Measurements from ENCODE around the gene NEAT1. TPM values are rescaled to one million over a fixed set of nuclear protein-coding genes. Genes with fewer than 3 reads are reported as not detected.

The NEAT1 gene
- total and polyA plus RNA-seq, 9 of the 15 experiments (the other 6 are each of a cell fraction or from before 2014, with no cell fraction given): 20.1 to 389 (median 62.8) TPM

DNA sequence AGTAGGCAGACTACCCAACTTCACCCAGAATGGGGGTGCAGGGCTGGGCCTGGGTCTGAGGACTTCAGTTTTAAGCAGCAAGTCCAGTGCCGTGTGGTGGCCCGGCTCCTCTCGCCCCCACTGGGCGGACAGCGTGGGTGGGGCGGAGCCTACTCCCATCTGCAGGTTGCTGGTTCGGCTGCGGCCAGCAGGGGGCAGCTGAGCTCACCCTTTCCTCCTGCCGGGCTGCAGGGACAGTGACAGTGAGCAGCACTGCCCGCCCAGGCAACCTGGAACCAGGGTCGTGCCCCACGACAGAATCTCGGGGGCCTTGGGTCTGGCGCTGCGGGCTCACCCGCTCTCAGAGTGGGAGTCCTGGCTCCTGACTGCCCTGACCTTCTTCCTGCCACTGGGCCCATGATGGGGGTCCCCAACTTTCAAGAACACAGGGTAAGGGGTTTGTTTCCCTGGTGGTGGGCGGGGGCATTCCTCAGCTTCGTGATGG, 6.2 kb upstream of the NEAT1 start (continued):
- TF ChIP-seq ZNF79 (CRISPR knock-in tag; IDR thresholded peaks at IDR 0.05; ENCODE audit: low read depth) (no peak), KLF10 (CRISPR knock-in tag; IDR thresholded peaks at IDR 0.05) (no peak), SMAD4 (CRISPR knock-in tag; conservative IDR thresholded peaks at IDR 0.05) (peak; percentile 86), FIP1L1 (IDR thresholded peaks at IDR 0.05; ENCODE audit: low read depth, low read length, poor library complexity, severe bottlenecking) (peak; percentile 52), FOXP1 (CRISPR knock-in tag; IDR thresholded peaks at IDR 0.05) (0 out of 2 replicates have a peak, but pooled peaks have one; percentile 40), CBX5 (IDR thresholded peaks at IDR 0.05; ENCODE audit: borderline replicate concordance, low read depth) (0 out of 2 replicates have a peak, but pooled peaks have one; percentile 23), CCNT2 (IDR thresholded peaks at IDR 0.05; ENCODE audit: borderline replicate concordance, extremely low read depth, insufficient read length, low read depth, low read length) (peak; percentile 31), ZBTB17 (CRISPR knock-in tag; IDR thresholded peaks at IDR 0.05) (peak; percentile 67), HNRNPL (IDR thresholded peaks at IDR 0.05; ENCODE audit: low read depth, low read length) (peak; percentile 68; the same call in 1 of the 2 replicates), KLF16 (IDR thresholded peaks at IDR 0.05) (0 out of 2 replicates have a peak, but pooled peaks have one; percentile 2), RBM22 (IDR thresholded peaks at IDR 0.05; ENCODE audit: low read depth, low read length, poor library complexity, severe bottlenecking) (peak; percentile 62), GATAD2A (IDR thresholded peaks at IDR 0.05) (peak; percentile 84; the same call in 1 of the 2 replicates), KDM4B (IDR thresholded peaks at IDR 0.05; ENCODE audit: borderline replicate concordance in 2 of 2, low read depth in 1 of 2) (peak in 1 of 2 experiments; percentile 81; a peak in 1 of 4 replicates), NBN (IDR thresholded peaks at IDR 0.05; ENCODE audit: low read depth) (0 out of 2 replicates have a peak, but pooled peaks have one; percentile 44), SAFB (IDR thresholded peaks at IDR 0.05; ENCODE audit: borderline replicate concordance, low read depth, low read length) (0 out of 2 replicates have a peak, but pooled peaks have one; percentile 39), ZNF583 (CRISPR knock-in tag; IDR thresholded peaks at IDR 0.05) (peak; percentile 91), CC2D1A (IDR thresholded peaks at IDR 0.05) (peak; percentile 74)
- TF ChIP-seq, protein P1, sequence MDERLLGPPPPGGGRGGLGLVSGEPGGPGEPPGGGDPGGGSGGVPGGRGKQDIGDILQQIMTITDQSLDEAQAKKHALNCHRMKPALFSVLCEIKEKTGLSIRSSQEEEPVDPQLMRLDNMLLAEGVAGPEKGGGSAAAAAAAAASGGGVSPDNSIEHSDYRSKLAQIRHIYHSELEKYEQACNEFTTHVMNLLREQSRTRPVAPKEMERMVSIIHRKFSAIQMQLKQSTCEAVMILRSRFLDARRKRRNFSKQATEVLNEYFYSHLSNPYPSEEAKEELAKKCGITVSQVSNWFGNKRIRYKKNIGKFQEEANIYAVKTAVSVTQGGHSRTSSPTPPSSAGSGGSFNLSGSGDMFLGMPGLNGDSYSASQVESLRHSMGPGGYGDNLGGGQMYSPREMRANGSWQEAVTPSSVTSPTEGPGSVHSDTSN (CRISPR knock-in tag; IDR thresholded peaks at IDR 0.05; ENCODE audit: low read depth): no peak
- TF ChIP-seq, protein P1 (tag; conservative IDR thresholded peaks at IDR 0.05; ENCODE audit: low read depth): no peak
- TF ChIP-seq, protein P2, sequence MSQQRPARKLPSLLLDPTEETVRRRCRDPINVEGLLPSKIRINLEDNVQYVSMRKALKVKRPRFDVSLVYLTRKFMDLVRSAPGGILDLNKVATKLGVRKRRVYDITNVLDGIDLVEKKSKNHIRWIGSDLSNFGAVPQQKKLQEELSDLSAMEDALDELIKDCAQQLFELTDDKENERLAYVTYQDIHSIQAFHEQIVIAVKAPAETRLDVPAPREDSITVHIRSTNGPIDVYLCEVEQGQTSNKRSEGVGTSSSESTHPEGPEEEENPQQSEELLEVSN (IDR thresholded peaks at IDR 0.05; ENCODE audit: borderline replicate concordance in 1 of 2, extremely low read depth in 1 of 2, insufficient read depth in 1 of 2, insufficient read length in 1 of 2, low read depth in 1 of 2, low read length in 1 of 2, poor library complexity in 1 of 2, severe bottlenecking in 1 of 2): peak in 1 of 2 experiments; percentile 19
- TF ChIP-seq, protein P3, sequence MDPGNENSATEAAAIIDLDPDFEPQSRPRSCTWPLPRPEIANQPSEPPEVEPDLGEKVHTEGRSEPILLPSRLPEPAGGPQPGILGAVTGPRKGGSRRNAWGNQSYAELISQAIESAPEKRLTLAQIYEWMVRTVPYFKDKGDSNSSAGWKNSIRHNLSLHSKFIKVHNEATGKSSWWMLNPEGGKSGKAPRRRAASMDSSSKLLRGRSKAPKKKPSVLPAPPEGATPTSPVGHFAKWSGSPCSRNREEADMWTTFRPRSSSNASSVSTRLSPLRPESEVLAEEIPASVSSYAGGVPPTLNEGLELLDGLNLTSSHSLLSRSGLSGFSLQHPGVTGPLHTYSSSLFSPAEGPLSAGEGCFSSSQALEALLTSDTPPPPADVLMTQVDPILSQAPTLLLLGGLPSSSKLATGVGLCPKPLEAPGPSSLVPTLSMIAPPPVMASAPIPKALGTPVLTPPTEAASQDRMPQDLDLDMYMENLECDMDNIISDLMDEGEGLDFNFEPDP (CRISPR knock-in tag; IDR thresholded peaks at IDR 0.05): no peak
- TF ChIP-seq, protein P4, sequence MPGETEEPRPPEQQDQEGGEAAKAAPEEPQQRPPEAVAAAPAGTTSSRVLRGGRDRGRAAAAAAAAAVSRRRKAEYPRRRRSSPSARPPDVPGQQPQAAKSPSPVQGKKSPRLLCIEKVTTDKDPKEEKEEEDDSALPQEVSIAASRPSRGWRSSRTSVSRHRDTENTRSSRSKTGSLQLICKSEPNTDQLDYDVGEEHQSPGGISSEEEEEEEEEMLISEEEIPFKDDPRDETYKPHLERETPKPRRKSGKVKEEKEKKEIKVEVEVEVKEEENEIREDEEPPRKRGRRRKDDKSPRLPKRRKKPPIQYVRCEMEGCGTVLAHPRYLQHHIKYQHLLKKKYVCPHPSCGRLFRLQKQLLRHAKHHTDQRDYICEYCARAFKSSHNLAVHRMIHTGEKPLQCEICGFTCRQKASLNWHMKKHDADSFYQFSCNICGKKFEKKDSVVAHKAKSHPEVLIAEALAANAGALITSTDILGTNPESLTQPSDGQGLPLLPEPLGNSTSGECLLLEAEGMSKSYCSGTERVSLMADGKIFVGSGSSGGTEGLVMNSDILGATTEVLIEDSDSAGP (CRISPR knock-in tag; IDR thresholded peaks at IDR 0.05): peak; percentile 23; the same call in 1 of the 2 replicates

Measured in K562 (cell line).